ENCODE data around the gene FRYL. TPM values are rescaled to one million over a fixed set of nuclear protein-coding genes. Genes with fewer than 3 reads are reported as not detected.

Gene FRYL
- total RNA-seq, 4 donors from 2014 or later, result 46.0 to 66.5 (median 55.8) TPM

DNA sequence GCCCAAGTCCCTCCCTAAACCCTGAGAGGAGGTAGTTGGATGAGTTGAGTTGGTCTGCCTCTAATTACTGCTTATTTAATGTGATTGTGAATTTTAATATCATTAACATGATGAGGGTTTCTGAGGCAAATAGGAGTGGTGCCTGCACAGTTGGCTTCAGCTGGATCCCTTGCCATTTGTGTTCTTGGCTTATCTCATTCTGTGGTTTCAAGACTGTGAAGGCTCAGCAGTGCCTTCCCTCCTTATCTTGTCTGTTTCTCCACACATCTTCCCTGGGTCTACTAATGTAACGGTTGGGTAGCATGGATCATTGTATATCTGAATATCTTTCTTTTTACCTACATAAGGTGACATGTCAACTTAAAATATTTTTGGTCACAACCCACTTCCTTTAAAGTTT is 298.5 kb downstream of the FRYL start:
- WGBS, result 94% methylated on average over 1 of the region's 1 CpG
- Histone ChIP-seq H3K9me3 (no peaks in the 10 kb centered on the region), H3K4me1 (peaks cover 0 to 16% (median 12%) of the 10 kb centered on the region in 4 donors), H3K27ac (replicated peaks in 1 of 4) (no peak overlapping the region), H3K4me3 (no peak overlapping the region), H3K36me3 (no peaks in the 10 kb centered on the region), H3K27me3 (peaks cover 0 to 62% (median 34%) of the 10 kb centered on the region in 4 donors)
- TF ChIP-seq, protein P1, sequence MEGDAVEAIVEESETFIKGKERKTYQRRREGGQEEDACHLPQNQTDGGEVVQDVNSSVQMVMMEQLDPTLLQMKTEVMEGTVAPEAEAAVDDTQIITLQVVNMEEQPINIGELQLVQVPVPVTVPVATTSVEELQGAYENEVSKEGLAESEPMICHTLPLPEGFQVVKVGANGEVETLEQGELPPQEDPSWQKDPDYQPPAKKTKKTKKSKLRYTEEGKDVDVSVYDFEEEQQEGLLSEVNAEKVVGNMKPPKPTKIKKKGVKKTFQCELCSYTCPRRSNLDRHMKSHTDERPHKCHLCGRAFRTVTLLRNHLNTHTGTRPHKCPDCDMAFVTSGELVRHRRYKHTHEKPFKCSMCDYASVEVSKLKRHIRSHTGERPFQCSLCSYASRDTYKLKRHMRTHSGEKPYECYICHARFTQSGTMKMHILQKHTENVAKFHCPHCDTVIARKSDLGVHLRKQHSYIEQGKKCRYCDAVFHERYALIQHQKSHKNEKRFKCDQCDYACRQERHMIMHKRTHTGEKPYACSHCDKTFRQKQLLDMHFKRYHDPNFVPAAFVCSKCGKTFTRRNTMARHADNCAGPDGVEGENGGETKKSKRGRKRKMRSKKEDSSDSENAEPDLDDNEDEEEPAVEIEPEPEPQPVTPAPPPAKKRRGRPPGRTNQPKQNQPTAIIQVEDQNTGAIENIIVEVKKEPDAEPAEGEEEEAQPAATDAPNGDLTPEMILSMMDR (IDR thresholded peaks at IDR 0.05), result no peak
- TF ChIP-seq POLR2A (IDR thresholded peaks at IDR 0.05; ENCODE audit: low read depth), result no peak
- TF ChIP-seq POLR2AphosphoS5 (IDR thresholded peaks at IDR 0.05), result no peak
- TF ChIP-seq EP300 (IDR thresholded peaks at IDR 0.05), result no peak
- DNase-seq (ENCODE audit: extremely low spot score), result no peak
- intact Hi-C loops (cut with DNase I), result no loop called here

DNA sequence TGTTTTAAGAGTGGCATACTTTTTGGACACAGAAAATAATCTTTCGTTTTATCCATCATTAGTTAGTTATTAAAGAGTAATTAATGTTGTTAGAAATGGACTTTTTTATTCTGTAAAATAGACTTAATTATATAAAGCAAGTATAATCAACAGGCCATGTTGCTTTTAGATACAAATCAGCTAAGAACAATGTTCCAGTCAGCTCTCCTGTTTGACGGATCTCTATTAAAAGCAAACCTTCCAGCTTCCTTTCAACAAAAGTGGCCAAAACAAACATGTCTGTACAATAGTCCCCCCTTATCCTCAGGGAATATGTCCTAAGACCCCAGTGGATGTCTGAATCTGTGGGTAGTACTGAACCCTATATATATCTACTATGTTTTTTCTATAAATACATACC is 301.8 kb downstream of the FRYL start:
- Histone ChIP-seq H3K36me3 (no peaks in the 10 kb centered on the region), H3K27ac (replicated peaks in 1 of 4) (no peak overlapping the region), H3K27me3 (peaks cover 0 to 30% (median 13%) of the 10 kb centered on the region in 4 donors), H3K4me1 (peaks cover 0 to 6% (median 2%) of the 10 kb centered on the region in 4 donors), H3K9me3 (no peaks in the 10 kb centered on the region), H3K4me3 (no peak overlapping the region)
- no peak for DNase-seq (ENCODE audit: extremely low spot score)
- 71% methylated on average over 2 of the region's 2 CpGs for WGBS
- intact Hi-C loops (cut with DNase I), result no loop called here
- TF ChIP-seq POLR2AphosphoS5 (IDR thresholded peaks at IDR 0.05) (no peak), POLR2A (IDR thresholded peaks at IDR 0.05; ENCODE audit: low read depth) (no peak), EP300 (IDR thresholded peaks at IDR 0.05) (no peak)
- TF ChIP-seq, protein P1 (IDR thresholded peaks at IDR 0.05), result no peak

DNA sequence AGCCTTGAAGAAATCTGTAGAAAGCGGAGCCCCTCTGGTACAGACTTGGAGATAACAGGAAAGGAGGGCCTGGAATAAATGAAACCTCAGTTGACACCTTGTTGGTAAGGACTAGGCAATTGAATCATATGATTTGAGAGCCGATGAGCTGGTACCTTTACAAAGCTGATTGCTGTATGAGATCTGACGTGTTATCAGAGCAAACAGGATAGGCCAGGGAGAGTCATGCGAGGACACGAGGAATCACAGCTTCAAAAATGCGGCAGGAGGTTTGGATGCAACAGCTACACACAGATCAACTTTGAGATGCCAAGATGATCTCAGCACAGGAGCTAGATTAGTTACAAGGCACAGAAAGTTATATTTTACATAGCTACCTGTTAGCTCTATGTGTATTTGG is 304.3 kb downstream of the FRYL start:
- 93% methylated on average over 6 of the region's 6 CpGs for WGBS
- H3K4me3 ChIP-seq, result no peak overlapping the region
- no peaks in the 10 kb centered on the region for H3K36me3 ChIP-seq
- TF ChIP-seq EP300 (IDR thresholded peaks at IDR 0.05) (no peak), POLR2A (IDR thresholded peaks at IDR 0.05; ENCODE audit: low read depth) (no peak), POLR2AphosphoS5 (IDR thresholded peaks at IDR 0.05) (no peak)
- TF ChIP-seq, protein P1 (IDR thresholded peaks at IDR 0.05), result no peak
- peaks cover 0 to 11% (median 0%) of the 10 kb centered on the region in 4 donors for H3K27me3 ChIP-seq
- H3K4me1 ChIP-seq, result no peaks in the 10 kb centered on the region
- no peak for DNase-seq (ENCODE audit: extremely low spot score)
- H3K9me3 ChIP-seq, result no peaks in the 10 kb centered on the region
- intact Hi-C loops (cut with DNase I), result no loop called here
- no peak overlapping the region for H3K27ac ChIP-seq (replicated peaks in 1 of 4)

DNA sequence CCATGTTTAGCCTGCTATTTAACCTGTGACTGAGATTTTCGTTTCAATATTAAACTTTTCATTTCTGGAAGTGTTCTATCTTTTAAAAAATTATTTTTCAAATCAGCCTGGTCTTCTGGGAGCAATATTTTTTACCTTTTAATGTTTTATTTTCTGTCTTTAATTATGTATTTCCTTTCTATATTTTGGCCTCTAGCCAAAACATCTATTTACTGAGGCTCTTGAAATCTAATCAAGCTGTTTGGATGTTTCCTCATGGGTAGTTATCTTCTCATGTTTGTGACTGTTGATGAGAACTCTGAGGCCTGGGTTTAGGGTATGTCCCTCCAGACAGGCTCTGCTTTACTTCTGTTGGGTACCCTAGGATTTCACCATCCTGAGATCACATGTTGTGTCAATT is 307.3 kb downstream of the FRYL start:
- Histone ChIP-seq H3K27me3 (peaks cover 0 to 6% (median 0%) of the 10 kb centered on the region in 4 donors), H3K27ac (replicated peaks in 1 of 4) (no peak overlapping the region), H3K9me3 (no peaks in the 10 kb centered on the region), H3K4me3 (no peak overlapping the region), H3K4me1 (no peaks in the 10 kb centered on the region), H3K36me3 (no peaks in the 10 kb centered on the region)
- 73% methylated on average over 1 of the region's 1 CpG for WGBS
- TF ChIP-seq, protein P1 (IDR thresholded peaks at IDR 0.05), result no peak
- no peak for TF ChIP-seq POLR2AphosphoS5 (IDR thresholded peaks at IDR 0.05)
- no peak for TF ChIP-seq POLR2A (IDR thresholded peaks at IDR 0.05; ENCODE audit: low read depth)
- TF ChIP-seq EP300 (IDR thresholded peaks at IDR 0.05), result no peak
- no peak for DNase-seq (ENCODE audit: extremely low spot score)
- intact Hi-C loops (cut with DNase I), result no loop called here

GRCh38 chr4:48470570-48470969 is 309.5 kb downstream of the FRYL start:
- DNase-seq (ENCODE audit: extremely low spot score), result no peak
- intact Hi-C loops (cut with DNase I), result no loop called here
- Histone ChIP-seq H3K4me3 (no peak overlapping the region), H3K36me3 (no peaks in the 10 kb centered on the region), H3K9me3 (no peaks in the 10 kb centered on the region), H3K27ac (replicated peaks in 1 of 4) (no peak overlapping the region), H3K27me3 (peaks cover 0 to 6% (median 0%) of the 10 kb centered on the region in 4 donors), H3K4me1 (no peaks in the 10 kb centered on the region)
- 31% methylated on average over 2 of the region's 2 CpGs for WGBS
- TF ChIP-seq, protein P1 (IDR thresholded peaks at IDR 0.05), result no peak
- no peak for TF ChIP-seq POLR2AphosphoS5 (IDR thresholded peaks at IDR 0.05)
- TF ChIP-seq POLR2A (IDR thresholded peaks at IDR 0.05; ENCODE audit: low read depth), result no peak
- no peak for TF ChIP-seq EP300 (IDR thresholded peaks at IDR 0.05)
